ENCODE results near the gene MCM3AP. TPM values are rescaled to one million over a fixed set of nuclear protein-coding genes. Genes with fewer than 3 reads are reported as not detected.

Gene MCM3AP
- total RNA-seq, 1 experiment from 2014 or later, result 128 TPM

GRCh38 chr21:46286648-46287002, 1.2 kb upstream of the MCM3AP start:
- Mint-ChIP-seq H3K4me3 (ENCODE audit: unreplicated experiment) (peak overlapping the region; percentile 82), H3K4me1 (ENCODE audit: insufficient read depth, unreplicated experiment) (peaks cover 15% of the 10 kb centered on the region), H3K9me3 (ENCODE audit: unreplicated experiment) (no peaks in the 10 kb centered on the region), H3K27ac (ENCODE audit: low read depth, unreplicated experiment) (peak overlapping the region; percentile 74), H3K27me3 (ENCODE audit: insufficient read depth, unreplicated experiment) (no peaks in the 10 kb centered on the region), H3K36me3 (ENCODE audit: insufficient read depth, unreplicated experiment) (peaks cover 71% of the 10 kb centered on the region)
- TF ChIP-seq CTCF (IDR thresholded peaks at IDR 0.05; ENCODE audit: unreplicated experiment), result no peak
- no TSS peak for BruUV-seq (replicated peaks)
- ChIA-PET POLR2A (no interaction called here), CTCF (no interaction called here)
- no peak for DNase-seq (ENCODE audit: unreplicated experiment)
- intact Hi-C loops (cut with micrococcal nuclease), result loop anchor here (1.0 kb wide), 1 partner anchor 39 kb away; no protein-coding TSS in a partner anchor

- intact Hi-C loops (cut with micrococcal nuclease), result loop anchor here (1.0 kb wide), 1 partner anchor 39 kb away; no protein-coding TSS in a partner anchor
- DNase-seq (ENCODE audit: unreplicated experiment), result peak; percentile 89
- TF ChIP-seq CTCF (IDR thresholded peaks at IDR 0.05; ENCODE audit: unreplicated experiment), result peak; percentile 20
- Mint-ChIP-seq H3K27ac (ENCODE audit: low read depth, unreplicated experiment) (peak within 1 kb of the TSS; percentile 74), H3K4me1 (ENCODE audit: insufficient read depth, unreplicated experiment) (peaks cover 15% of the 10 kb centered on the region), H3K9me3 (ENCODE audit: unreplicated experiment) (no peaks in the 10 kb centered on the region), H3K4me3 (ENCODE audit: unreplicated experiment) (peak within 1 kb of the TSS; percentile 82), H3K27me3 (ENCODE audit: insufficient read depth, unreplicated experiment) (no peaks in the 10 kb centered on the region), H3K36me3 (ENCODE audit: insufficient read depth, unreplicated experiment) (peaks cover 77% of the 10 kb centered on the region)
- POLR2A ChIA-PET, result interaction anchor here (0.6 to 3.5 kb wide), 13 partner anchors 11 to 349 kb away, joined by 3 to 20 read pairs (median 5); partner anchors contain the start of gene C21orf58
- no TSS peak for BruUV-seq (replicated peaks)
- CTCF ChIA-PET, result interaction anchor here (0.6 to 1.6 kb wide), 2 partner anchors 12 to 39 kb away, joined by 3 to 11 read pairs; no protein-coding TSS in a partner anchor
Observed at GRCh38 chr21:46285761-46286647, 593 bp upstream of the MCM3AP start, which contains the start of gene YBEY. Gene YBEY, plus strand, starts transcription at chr21:46286342. Its CDS starts 572 bp downstream, at chr21:46286914.

GRCh38 chr21:46284733-46285132, 678 bp downstream of the MCM3AP start:
- no peak for DNase-seq (ENCODE audit: unreplicated experiment)
- peak overlapping the region; percentile 82 for H3K4me3 Mint-ChIP-seq (ENCODE audit: unreplicated experiment)
- no TSS peak for BruUV-seq (replicated peaks)
- peaks cover 13% of the 10 kb centered on the region for H3K4me1 Mint-ChIP-seq (ENCODE audit: insufficient read depth, unreplicated experiment)
- ChIA-PET CTCF (interaction anchor here (0.5 to 1.6 kb wide), 4 partner anchors 41 to 368 kb away, joined by 3 to 11 read pairs (median 4); no protein-coding TSS in a partner anchor), POLR2A (interaction anchor here (0.9 to 3.5 kb wide), 14 partner anchors 10 to 141 kb away, joined by 3 to 20 read pairs (median 4); partner anchors contain the start of gene C21orf58)
- H3K9me3 Mint-ChIP-seq (ENCODE audit: unreplicated experiment), result no peaks in the 10 kb centered on the region
- H3K27me3 Mint-ChIP-seq (ENCODE audit: insufficient read depth, unreplicated experiment), result no peaks in the 10 kb centered on the region
- peak overlapping the region; percentile 74 for H3K27ac Mint-ChIP-seq (ENCODE audit: low read depth, unreplicated experiment)
- peaks cover 80% of the 10 kb centered on the region for H3K36me3 Mint-ChIP-seq (ENCODE audit: insufficient read depth, unreplicated experiment)
- no peak for TF ChIP-seq CTCF (IDR thresholded peaks at IDR 0.05; ENCODE audit: unreplicated experiment)
- intact Hi-C loops (cut with micrococcal nuclease), result no loop called here

GRCh38 chr21:46284077-46284644, 1.2 kb downstream of the MCM3AP start:
- Mint-ChIP-seq H3K27ac (ENCODE audit: low read depth, unreplicated experiment) (peak overlapping the region; percentile 74), H3K4me3 (ENCODE audit: unreplicated experiment) (peak overlapping the region; percentile 82), H3K4me1 (ENCODE audit: insufficient read depth, unreplicated experiment) (peaks cover 10% of the 10 kb centered on the region), H3K27me3 (ENCODE audit: insufficient read depth, unreplicated experiment) (no peaks in the 10 kb centered on the region), H3K9me3 (ENCODE audit: unreplicated experiment) (no peaks in the 10 kb centered on the region), H3K36me3 (ENCODE audit: insufficient read depth, unreplicated experiment) (peaks cover 83% of the 10 kb centered on the region)
- no peak for DNase-seq (ENCODE audit: unreplicated experiment)
- ChIA-PET CTCF (interaction anchor here (1.1 to 1.6 kb wide), 3 partner anchors 41 to 141 kb away, joined by 3 to 11 read pairs (median 5); no protein-coding TSS in a partner anchor), POLR2A (interaction anchor here (0.9 to 3.5 kb wide), 11 partner anchors 9 to 141 kb away, joined by 3 to 20 read pairs (median 7); partner anchors contain the start of gene C21orf58)
- intact Hi-C loops (cut with micrococcal nuclease), result no loop called here
- no peak for TF ChIP-seq CTCF (IDR thresholded peaks at IDR 0.05; ENCODE audit: unreplicated experiment)
- BruUV-seq (replicated peaks), result no TSS peak
